Upper lobe of left lung (tissue), 6 donors: Measurements from ENCODE around the gene SH3GL2. TPM values are rescaled to one million over a fixed set of nuclear protein-coding genes. Genes with fewer than 3 reads are reported as not detected.

Experiments used
- ATAC-seq, 2 donors: fragments of 200-7000 bp; cut with Tn5 transposase; one replicate each; pipeline ENCODE4 v1.9.1; 2022; ENCODE audit warnings: mild to moderate bottlenecking in 2 of 2, moderate library complexity in 2 of 2; ENCODE audit not compliant: low FRiP score in 2 of 2
- DNase-seq, 2 donors: peaks; one replicate each; pipeline ENCODE4 v3.0.0-alpha.2; 2019 to 2020
- H3K27ac ChIP-seq, 4 donors: fragments of 200-600 bp; sonication (generic); one replicate each; pipeline ENCODE4 v1.5.1; 2016 to 2019
- H3K27me3 ChIP-seq, 4 donors: fragments of 200-600 bp; sonication (generic); one replicate each; pipeline ENCODE4 v1.5.1; 2017 to 2019
- H3K36me3 ChIP-seq, 4 donors: fragments of 200-600 bp; sonication (generic); one replicate each; pipeline ENCODE4 v1.5.1; 2016 to 2019
- H3K4me1 ChIP-seq, 4 donors: fragments of 200-600 bp; sonication (generic); one replicate each; pipeline ENCODE4 v1.5.1; 2018 to 2019
- H3K4me3 ChIP-seq, 4 donors: fragments of 200-600 bp; sonication (generic); one replicate each; pipeline ENCODE4 v1.5.1; 2017 to 2019; ENCODE audit warnings: mild to moderate bottlenecking in 2 of 4, moderate library complexity in 1 of 4
- H3K9me3 ChIP-seq, 4 donors: fragments of 200-600 bp; sonication (generic); one replicate each; pipeline ENCODE4 v1.5.1; 2018 to 2019
- EP300 ChIP-seq, 4 donors: sonication (generic); formaldehyde crosslinking; IDR thresholded peaks; one replicate each; pipeline ENCODE4 v1.5.1; 2017; ENCODE audit warnings: antibody characterized with exemption in 4 of 4, control low read depth in 2 of 4
- POLR2A ChIP-seq, 4 donors: fragments of 450-650 bp; IDR thresholded peaks; one replicate each; pipeline ENCODE4 v1.5.1; 2016 to 2017; ENCODE audit warnings: antibody characterized with exemption in 4 of 4, mild to moderate bottlenecking in 2 of 4
- POLR2AphosphoS5 ChIP-seq, 2 donors: sonication (generic); formaldehyde crosslinking; IDR thresholded peaks; one replicate each; pipeline ENCODE4 v1.5.1; 2017; ENCODE audit warnings: antibody characterized with exemption in 2 of 2
- WGBS, 2 donors: methylation state at CpG; one replicate each; pipeline ENCODE4 v1.1.5; 2017 to 2018; 5-methylcytosine and 5-hydroxymethylcytosine counted together
- total RNA-seq, 6 donors: library from RNA; depleted of rRNA in 4 of 6; stranded (reverse); fragments of >200 nt in 4 of 6; gene quantifications; one replicate each; pipeline versions ENCODE4 v1.1.0 to v1.2.1, GENCODE V29; 2016 to 2021
- TF ChIP-seq, protein P1 (sequence below), 6 experiments: fragments of 450-650 bp in 4 of 6; fragments of 200-600 bp in 2 of 6; sonication (generic) in 2 of 6; IDR thresholded peaks; one replicate each; pipeline ENCODE4 v1.5.1; 2016 to 2019; ENCODE audit warnings: antibody characterized with exemption in 6 of 6
- donor health status: DM: no; HTN: no; CAD: no; lungs with moderate emphysema.
- donor health status: DM: no; HTN: yes; CAD: no; lungs with severe emphysema.

SH3GL2 gene
- total RNA-seq, 6 donors from 2014 or later: 0.67 to 4.1 (median 1.3) TPM

GRCh38 chr9:17802249-17802857 is 223.5 kb downstream of the SH3GL2 start:
- Histone ChIP-seq H3K4me1 (no peaks in the 10 kb centered on the region), H3K27me3 (no peaks in the 10 kb centered on the region), H3K36me3 (no peaks in the 10 kb centered on the region), H3K27ac (no peak overlapping the region), H3K4me3 (no peak overlapping the region), H3K9me3 (no peaks in the 10 kb centered on the region)
- 47 to 50% methylated on average over 3 of the region's 3 CpGs for WGBS, 2 donors
- DNase-seq: no peak
- TF ChIP-seq, protein P1, sequence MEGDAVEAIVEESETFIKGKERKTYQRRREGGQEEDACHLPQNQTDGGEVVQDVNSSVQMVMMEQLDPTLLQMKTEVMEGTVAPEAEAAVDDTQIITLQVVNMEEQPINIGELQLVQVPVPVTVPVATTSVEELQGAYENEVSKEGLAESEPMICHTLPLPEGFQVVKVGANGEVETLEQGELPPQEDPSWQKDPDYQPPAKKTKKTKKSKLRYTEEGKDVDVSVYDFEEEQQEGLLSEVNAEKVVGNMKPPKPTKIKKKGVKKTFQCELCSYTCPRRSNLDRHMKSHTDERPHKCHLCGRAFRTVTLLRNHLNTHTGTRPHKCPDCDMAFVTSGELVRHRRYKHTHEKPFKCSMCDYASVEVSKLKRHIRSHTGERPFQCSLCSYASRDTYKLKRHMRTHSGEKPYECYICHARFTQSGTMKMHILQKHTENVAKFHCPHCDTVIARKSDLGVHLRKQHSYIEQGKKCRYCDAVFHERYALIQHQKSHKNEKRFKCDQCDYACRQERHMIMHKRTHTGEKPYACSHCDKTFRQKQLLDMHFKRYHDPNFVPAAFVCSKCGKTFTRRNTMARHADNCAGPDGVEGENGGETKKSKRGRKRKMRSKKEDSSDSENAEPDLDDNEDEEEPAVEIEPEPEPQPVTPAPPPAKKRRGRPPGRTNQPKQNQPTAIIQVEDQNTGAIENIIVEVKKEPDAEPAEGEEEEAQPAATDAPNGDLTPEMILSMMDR (IDR thresholded peaks at IDR 0.05): peak in 2 of 6 experiments; percentile 33 to 44
- no peak for TF ChIP-seq POLR2AphosphoS5 (IDR thresholded peaks at IDR 0.05)
- peak in 1 of 2 donors; percentile 23 for ATAC-seq

DNA sequence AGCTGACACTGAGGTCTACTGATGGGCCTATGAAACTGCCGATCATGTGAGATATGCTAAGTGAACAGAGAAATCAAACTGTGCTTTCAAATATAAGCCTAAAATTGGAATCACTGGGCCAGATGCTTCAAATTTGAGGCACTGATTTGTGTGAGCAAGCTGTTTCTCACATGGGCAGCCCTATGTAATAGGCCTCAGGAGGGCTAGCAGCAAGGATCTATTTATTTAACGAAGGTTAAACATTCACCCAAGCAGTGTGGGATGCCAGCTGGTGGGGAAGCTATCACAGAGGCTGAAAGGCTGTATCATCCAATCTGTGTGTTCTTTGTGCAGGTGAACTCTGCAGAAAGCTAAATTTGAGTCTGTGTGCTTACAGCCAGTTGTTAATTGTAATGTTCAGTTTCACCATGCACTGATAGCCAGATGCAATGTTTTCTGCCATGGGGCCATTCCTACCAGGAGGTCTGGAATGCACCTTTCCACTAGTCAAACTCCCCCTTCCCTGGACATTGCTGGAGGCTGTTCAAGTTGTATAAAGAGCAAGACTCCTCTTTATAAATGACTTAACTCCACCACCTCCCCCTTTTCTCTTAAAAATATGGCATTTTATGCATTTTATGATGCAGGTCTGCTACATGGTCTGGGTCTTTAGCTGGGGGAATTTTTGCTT is 228.9 kb downstream of the SH3GL2 start:
- TF ChIP-seq EP300 (IDR thresholded peaks at IDR 0.05) (no peak), POLR2A (IDR thresholded peaks at IDR 0.05) (no peak), POLR2AphosphoS5 (IDR thresholded peaks at IDR 0.05) (no peak)
- TF ChIP-seq, protein P1 (IDR thresholded peaks at IDR 0.05): no peak
- Histone ChIP-seq H3K9me3 (no peaks in the 10 kb centered on the region), H3K36me3 (no peaks in the 10 kb centered on the region), H3K27me3 (no peaks in the 10 kb centered on the region), H3K27ac (no peak overlapping the region), H3K4me1 (no peaks in the 10 kb centered on the region), H3K4me3 (no peak overlapping the region)
- ATAC-seq: no peak
- WGBS, 2 donors: 61 to 76% methylated on average over 2 of the region's 2 CpGs
- DNase-seq: no peak

DNA sequence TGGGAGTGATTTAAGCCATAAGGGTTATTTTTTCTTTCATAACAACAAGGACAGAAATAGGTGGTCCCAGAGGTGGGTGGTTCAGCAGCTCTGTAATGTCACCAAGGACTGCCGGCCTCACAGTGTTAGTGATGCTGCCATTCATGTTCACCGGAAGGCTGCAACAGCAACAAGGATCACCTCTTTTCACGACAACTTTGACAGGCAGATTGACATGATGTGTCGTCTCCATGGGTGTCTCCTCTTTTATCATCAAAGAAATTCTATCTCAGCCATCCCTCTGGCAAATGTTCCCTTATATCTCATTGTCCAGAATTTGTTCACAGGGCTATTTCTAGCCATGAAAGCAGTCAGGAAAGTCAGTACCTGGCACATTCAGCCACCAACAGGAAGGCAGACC is 231.5 kb downstream of the SH3GL2 start:
- DNase-seq (no peak), ATAC-seq (no peak)
- WGBS, 2 donors: 72 to 73% methylated on average over 4 of the region's 4 CpGs
- H3K4me1 ChIP-seq: no peaks in the 10 kb centered on the region
- no peak overlapping the region for H3K27ac ChIP-seq
- no peaks in the 10 kb centered on the region for H3K36me3 ChIP-seq
- no peaks in the 10 kb centered on the region for H3K9me3 ChIP-seq
- TF ChIP-seq, protein P1 (IDR thresholded peaks at IDR 0.05): no peak
- no peak for TF ChIP-seq POLR2AphosphoS5 (IDR thresholded peaks at IDR 0.05)
- TF ChIP-seq POLR2A (IDR thresholded peaks at IDR 0.05): no peak
- TF ChIP-seq EP300 (IDR thresholded peaks at IDR 0.05): no peak
- H3K27me3 ChIP-seq: no peaks in the 10 kb centered on the region
- H3K4me3 ChIP-seq: no peak overlapping the region

DNA sequence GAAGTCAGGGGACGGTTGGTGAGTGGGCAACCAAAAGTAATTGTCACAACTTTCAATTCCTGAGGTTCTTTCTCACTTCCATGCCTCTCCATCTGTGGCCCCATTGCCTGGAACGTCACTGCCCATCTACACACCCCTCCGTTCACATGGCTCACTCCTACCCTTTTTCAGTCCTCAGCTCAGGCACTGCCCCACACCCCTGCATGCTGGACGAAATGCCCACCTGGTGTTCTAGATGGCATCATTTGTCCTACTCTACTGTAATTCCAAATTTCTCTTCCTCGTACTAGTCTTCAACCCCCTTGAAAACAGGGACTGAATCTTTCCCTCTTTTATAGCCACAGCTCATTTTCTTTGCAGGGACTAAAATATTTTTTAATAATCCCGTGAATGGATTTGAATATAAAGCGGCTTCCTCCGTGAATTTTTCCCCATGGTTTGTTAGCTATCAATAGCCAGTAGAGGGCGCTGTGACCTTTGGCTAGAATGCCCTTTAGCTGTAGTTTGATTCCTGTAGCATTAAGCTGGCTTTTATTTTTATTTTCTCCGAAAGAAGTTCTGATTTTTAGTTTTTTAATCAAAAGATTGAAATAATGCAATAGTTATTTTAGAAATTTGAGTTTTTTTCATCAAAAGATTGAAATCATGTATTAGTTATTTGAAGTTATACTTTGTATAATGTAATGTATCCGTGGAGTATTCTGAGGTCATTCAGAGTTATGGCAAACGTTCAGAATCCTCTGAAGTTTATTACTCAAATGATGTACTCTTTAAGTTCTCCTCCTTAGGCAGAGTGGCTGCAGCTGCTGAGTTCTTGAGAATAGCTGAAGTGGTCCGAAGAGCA is 232.1 kb downstream of the SH3GL2 start:
- DNase-seq (peak in 1 of 2 donors; percentile 32), ATAC-seq (peak in 1 of 2 donors; percentile 76)
- Histone ChIP-seq H3K9me3 (no peaks in the 10 kb centered on the region), H3K27me3 (no peaks in the 10 kb centered on the region), H3K27ac (no peak overlapping the region), H3K4me3 (no peak overlapping the region), H3K36me3 (no peaks in the 10 kb centered on the region), H3K4me1 (no peaks in the 10 kb centered on the region)
- TF ChIP-seq, protein P1 (IDR thresholded peaks at IDR 0.05): peak; percentile 18 to 72 (median 61)
- TF ChIP-seq POLR2A (IDR thresholded peaks at IDR 0.05): no peak
- WGBS, 2 donors: 20 to 23% methylated on average over 13 of the region's 13 CpGs
